ENCODE results near the gene PKM.
A peak's percentile ranks its signal among the peaks of the same experiment; 100 is the strongest.
"Not testable (repeated sequence)": the region's sequence is repeated elsewhere in the genome, so short reads cannot be mapped to it uniquely, and the experiment has no call there.

Gene PKM

DNA sequence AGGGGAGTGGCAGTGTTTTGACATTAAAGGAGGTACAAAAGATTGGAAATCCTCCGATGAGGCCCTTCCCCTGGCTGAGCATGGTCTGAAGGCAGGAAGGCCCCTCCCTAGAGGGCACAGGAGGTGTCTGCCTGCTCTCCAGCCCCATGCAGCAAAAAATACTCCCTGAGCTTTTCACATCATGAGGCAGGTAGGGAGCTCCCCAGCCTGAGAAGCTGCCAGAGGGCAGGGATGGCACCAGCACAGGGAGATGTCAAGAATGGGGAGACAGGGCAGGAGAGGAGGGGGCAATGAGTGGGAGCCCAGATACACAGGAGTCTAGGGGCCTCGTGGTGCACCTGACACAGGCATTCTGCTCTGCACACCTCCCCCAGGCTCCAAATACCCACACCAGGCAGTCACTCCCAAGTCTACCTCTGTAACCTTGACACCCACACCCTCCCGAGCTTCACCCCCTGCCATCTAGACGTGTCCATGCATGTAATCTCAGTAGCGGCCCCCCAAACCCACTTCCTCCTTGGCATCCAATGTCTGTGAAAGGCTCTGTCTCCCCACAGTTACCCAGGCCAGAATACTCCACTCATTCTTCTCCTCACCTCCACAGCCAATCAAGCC is 56.3 kb downstream of the PKM start:
- DNase-seq, result no peak

- DNase-seq, result no peak
These were observed 57.0 kb downstream of the PKM start for GRCh38 chr15:72173864-72174550.

- DNase-seq, result no peak
These were observed 57.6 kb downstream of the PKM start for GRCh38 chr15:72173401-72173800.

- no peak for DNase-seq
These were observed 58.2 kb downstream of the PKM start for GRCh38 chr15:72172796-72173195.

DNA sequence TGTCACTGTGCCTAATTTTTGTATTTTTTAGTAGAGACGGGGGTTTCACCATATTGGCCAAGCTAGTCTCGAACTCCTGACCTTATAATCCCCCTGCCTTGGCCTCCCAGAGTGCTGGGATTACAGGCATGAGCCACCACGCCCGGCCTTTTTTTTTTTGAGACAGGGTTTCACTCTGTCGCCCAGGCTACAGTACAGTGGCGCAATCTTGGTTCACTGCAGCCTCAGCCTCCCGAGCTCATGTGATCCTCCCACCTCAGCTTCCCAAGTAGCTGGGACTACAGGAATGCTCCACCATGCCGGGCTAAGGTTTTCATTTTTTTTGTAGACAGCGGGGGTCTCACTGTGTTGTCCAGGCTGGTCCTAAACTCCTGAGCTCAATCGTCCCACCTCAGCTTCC is 59.0 kb downstream of the PKM start:
- not testable (repeated sequence) for DNase-seq

- DNase-seq, result no peak
These were observed 60.3 kb downstream of the PKM start for GRCh38 chr15:72170691-72171090.

GRCh38 chr15:72169921-72170611 is 60.9 kb downstream of the PKM start:
- DNase-seq, result no peak

DNA sequence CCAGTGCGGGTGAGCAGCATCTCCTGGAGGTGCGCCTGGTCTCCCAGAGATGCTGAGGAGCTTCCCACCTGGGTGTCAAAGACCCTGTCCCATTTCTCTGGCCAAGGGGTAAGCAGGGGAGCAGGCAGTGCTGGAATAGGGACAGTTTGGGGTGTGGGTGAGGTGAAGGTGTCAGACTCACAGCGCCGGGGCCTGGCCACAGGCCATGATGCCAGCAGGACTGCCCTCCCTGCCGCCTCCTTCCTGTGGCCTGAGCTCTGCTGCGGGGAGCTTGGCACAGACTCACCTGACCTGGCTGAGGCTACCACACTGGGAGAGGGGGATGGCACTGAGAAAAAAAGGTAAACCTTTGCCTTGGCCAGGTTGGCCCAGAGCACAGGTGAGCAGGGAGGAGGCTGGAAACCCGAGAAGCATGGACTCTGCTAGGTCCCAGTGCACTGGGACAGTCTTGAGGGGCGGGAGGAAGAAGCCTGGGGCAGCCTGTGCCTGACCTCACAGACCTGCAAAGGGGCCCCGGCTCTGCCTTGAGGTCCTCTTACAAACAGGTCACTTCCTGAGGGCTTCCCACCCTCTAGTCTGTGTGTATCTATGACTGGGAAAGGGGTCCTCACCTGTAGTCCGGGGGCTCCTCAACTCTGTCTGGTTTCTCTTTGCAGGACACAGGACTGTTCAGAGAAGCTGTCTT is 61.6 kb downstream of the PKM start:
- DNase-seq, result no peak

- no peak for DNase-seq
These were observed 62.2 kb downstream of the PKM start for GRCh38 chr15:72168808-72169190.

DNA sequence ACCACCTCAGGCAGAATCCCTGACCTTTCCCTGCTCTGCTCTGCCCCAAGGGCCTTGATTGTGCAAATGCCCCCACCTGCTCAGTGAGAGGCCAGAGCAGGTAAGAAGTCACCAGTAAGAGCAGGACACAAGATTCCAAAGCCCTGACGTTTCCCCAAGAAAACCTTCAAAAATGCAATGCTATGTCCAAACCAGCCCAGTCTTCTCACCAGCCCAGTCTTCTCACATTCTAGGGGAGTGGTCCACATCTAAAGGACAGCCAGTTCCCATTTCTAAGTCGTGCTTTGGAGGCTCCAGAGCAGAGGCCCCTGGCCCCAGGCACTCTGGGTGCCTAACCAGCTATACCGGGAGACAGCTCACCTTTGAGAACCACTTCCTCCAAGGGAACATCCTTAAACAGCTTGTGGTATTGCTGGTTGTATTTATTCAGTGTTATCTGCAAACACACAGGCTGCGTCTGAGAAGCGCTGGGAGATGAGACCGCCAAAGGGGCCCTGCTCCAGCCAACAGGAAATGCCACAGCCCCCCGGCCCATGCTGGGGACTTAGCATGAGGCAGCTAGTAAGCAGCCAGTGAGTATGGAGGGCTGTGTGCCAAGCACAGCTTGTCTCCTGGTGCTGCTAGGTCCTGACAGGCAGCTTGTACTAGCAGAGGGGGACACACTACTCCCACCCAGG is 62.7 kb downstream of the PKM start:
- DNase-seq, result no peak

DNA sequence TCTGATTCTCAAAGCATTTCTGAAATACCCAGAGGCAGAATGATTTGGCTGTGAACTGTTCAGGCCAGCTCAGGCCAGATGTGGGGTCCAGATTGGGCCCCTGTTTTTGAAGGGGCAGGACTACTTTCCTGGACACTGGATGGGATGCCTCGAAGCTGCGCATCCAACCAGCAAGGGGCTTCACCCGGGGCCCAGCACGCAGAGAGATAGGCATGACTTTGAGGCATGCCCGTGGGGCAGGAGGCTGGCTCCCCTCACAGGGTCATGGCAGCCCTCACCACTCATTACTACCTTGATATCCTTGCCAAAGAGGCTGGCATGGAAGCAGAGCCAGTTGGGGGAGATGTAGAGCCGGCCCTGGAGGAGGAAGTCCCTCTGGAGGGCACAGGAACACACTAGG is 63.5 kb downstream of the PKM start:
- DNase-seq, result no peak

DNA sequence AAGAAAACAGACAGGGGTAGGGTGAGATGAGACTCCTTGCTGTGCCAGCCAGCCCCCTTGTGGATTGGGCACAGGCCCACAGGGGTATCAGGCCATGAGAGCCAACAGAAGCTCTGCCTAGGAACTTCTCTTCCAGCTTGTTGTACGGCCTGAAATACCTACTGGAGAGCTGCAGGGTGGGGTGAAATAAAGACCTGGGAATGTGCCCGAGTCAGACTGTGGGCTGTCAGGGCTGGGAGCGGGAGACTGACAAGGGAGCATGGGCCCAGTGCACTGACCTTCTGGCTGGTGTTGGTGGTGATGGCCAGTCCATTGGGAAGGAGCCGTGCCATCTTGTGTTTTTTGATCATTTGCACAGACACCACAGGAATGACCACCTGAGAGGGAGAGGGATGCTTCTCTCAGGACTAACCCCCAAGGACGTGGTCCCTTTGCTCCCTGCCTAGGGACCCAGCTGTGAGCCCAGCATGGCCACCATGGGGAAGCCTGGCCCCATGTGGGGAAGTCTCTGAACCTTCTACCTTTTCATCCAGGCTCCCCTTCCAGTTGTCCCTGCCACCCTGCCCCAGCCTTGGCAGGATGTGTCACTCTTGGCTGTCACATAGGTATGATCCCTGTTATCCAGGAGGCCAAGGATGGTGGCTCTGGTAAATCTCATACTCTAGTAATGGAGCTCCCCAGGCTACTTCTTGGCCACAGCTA is 64.1 kb downstream of the PKM start:
- DNase-seq, result no peak

DNA sequence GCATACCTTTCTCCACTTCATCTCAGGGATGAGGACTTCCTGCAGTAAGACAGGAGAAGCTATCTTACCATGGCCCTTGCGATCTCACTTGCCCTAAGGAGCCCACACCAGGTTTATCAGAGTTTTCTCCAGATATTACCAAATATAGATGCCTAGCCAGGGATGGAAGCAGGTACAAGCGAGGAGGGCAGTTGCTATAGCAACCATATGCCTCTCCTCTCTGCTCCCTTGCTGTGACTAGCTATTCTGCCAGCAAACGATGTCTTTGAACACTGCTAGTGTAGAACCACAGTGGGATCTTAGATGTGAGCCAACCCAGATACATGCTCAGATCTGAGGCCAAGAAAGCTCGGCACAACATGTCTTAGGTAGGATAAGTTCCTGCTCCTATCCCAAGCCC is 67.3 kb downstream of the PKM start:
- no peak for DNase-seq

DNA sequence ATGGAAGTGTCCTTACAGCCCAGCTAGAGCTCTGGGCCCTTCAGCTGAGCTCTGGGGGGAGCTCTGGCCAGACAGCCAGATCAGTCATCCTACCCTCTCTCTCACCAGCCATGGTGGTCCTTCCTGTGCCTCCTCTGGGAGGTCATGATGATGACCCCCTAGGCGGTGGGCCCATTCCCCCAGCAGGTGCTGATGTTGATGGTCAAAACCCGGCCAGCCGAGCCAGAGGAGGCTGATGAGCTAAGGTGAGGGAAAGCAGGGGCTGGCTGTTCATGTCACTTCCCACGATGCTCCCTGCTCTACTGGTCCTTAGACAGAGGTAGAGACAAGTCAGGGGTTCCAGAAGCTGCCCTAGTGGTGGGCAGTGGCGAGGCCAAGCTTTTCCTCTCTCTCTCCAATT is 68.4 kb downstream of the PKM start:
- no peak for DNase-seq

GRCh38 chr15:72161361-72162132 is 69.4 kb downstream of the PKM start:
- DNase-seq, result no peak

- no peak for DNase-seq
These were observed 70.2 kb downstream of the PKM start for GRCh38 chr15:72160696-72161245.

- DNase-seq, result no peak
These were observed 74.1 kb downstream of the PKM start for GRCh38 chr15:72156928-72157327.

GRCh38 chr15:72155635-72156616 is 75.1 kb downstream of the PKM start:
- DNase-seq, result peak; percentile 73

DNA sequence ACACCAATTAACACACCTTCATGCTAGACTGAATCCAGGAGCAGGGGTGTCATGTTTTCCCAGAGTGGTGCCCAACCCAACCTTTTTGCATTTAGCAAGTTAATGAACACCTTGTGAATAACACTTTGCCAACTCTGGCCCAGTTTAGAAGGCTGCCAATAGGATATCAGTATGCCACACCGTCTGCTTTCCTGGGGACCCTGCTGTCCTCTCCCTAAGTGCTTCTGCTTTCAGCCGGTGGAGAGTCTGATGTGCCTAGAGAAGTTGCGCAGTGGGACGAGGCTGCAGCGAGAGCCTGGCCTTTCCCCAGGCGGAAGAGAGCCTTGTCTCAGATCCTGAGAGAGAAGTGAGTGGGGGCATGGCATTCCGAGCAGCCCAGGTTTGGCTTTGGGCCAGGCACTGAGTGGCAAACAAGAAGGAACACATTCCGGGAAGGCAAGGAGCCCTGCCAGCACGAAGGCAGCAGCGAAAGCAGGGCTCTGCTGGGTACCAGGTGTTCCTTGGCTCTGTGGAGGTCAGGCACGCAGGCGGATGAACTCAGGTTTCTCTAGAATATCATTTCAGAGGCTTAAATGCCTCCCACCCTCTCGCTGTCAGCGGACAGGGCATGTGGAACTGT is 75.9 kb downstream of the PKM start:
- DNase-seq, result peak; percentile 50

GRCh38 chr15:72154316-72154715 is 76.7 kb downstream of the PKM start:
- no peak for DNase-seq

All from NCI-H1092 treated with DMSO at 0.1 percent for 48 hours (cell line).